GM11168 (cell line): ENCODE data around the gene CNDP1.
"Not testable (repeated sequence)": the region's sequence is repeated elsewhere in the genome, so short reads cannot be mapped to it uniquely, and the experiment has no call there.

Experiments
- in situ Hi-C: fragments of 300-500 bp; cut with MboI; formaldehyde crosslinking; loops from one replicate; pipeline ENCODE4 v1.12.0; 2022; ENCODE audit warnings: low sequenced_read_pairs; ENCODE audit not compliant: unreplicated experiment

Gene CNDP1, protein sequence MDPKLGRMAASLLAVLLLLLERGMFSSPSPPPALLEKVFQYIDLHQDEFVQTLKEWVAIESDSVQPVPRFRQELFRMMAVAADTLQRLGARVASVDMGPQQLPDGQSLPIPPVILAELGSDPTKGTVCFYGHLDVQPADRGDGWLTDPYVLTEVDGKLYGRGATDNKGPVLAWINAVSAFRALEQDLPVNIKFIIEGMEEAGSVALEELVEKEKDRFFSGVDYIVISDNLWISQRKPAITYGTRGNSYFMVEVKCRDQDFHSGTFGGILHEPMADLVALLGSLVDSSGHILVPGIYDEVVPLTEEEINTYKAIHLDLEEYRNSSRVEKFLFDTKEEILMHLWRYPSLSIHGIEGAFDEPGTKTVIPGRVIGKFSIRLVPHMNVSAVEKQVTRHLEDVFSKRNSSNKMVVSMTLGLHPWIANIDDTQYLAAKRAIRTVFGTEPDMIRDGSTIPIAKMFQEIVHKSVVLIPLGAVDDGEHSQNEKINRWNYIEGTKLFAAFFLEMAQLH

DNA sequence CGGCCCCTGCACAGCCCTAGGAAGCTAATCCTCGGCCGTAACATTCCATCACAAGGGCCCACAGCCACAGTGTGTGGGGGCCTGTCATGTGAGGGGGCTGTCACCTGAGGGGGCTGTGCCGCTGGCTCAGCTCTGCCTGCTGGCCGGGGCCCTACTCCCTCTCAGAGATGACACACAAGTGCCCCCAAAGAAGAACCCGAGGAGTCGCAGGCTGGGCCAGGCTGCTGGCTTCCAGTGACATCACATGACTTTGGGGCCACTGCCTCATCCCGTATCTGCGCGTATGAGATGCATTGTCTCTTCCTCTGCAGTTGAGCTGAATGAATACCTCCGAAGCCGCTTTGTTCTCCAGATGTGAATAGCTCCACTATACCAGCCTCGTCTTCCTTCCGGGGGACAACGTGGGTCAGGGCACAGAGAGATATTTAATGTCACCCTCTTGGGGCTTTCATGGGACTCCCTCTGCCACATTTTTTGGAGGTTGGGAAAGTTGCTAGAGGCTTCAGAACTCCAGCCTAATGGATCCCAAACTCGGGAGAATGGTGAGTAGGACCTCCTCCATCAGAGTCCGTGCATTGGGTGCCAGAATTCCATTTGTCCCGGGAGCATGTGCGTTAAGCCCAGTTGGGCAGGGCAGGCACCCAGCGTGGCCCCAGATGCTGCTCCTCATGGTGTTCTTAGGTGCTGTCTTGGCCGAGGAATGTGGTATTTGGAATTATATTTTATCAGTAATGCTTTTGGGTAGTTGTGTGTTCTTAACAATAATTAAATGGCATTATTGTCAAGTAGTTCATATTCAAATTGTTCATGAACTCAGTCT lies at the start of gene CNDP1:
CNDP1 (plus strand) TSS at position 351 of the 820 bp plus-strand sequence; CDS start at position 519, 168 bp downstream.
- in situ Hi-C loops, result no loop called here

DNA sequence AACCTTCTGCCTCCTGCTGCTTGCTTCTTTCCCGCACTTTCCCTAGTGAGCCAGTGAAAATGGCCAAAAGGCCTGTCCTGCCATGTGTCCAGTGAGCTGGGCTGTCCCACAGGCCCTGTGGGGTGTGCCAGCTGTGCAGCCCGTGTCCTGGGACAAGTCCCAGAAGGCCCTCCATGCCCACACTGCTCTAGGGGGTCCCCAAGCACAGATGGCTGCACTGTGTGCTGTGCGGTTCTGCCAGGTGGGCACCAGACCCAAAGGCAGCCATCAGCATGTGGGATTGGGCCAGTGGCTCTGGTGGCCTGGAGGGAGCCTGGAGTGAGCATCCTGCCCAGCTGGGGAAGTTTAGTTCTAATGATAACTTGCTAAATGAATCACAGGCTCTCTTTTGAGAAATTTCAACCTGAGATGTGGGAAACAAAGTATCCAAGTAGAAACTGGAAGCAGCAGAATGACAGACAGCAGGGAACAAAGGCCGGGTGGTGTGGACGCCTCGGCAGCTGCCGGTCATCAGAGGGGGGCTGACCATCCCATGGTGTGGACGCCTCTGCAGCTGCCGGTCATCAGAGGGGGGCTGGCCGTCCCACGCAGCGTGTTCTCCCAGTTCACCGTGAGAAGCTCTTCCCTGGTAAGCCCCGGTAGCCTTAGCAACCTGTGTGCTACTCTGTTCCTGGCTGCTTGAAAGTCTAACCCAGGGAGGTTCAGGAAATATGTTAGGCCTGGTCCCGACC lies 48.0 kb upstream of the CNDP1 start:
- in situ Hi-C loops, result no loop called here

DNA sequence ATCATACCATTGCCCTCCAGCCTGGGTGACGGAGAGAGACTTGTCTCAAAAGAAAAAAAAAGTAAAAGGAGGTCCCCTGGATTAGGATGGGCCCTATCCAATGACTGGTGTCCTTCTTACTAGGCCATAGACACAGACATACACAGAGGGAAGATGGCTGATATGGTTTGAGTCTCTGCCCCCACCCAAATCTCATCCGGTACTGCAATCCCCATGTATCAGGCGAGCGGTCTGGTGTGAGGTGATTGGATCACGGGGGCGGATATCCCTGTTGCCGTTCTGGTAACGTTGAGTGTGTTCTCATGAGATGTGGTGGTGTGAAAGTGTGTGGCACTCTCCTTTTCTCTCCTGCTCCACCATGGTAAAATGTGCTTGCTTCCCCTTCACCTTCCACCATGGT lies 45.9 kb upstream of the CNDP1 start:
- in situ Hi-C loops, result no loop called here

DNA sequence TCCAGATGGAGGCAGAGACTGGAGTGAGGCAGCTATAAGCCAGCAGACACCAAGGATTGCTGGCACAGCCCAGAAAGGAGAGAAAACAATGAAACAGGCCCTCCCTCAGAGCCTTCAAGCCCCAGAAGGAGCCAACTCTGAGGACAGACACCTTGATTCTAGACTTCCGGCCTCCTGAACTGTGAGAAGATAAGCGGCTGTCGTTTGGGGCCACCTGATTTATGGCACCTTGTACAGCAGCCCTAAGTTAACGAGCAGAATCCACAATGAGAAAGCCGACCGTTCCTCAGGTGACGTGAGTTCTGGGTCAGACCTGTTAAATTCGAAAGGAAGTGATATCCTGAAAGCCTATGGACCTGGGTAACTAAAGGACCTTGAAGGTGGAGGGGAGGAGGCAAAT lies 45.4 kb upstream of the CNDP1 start:
- in situ Hi-C loops, result no loop called here

DNA sequence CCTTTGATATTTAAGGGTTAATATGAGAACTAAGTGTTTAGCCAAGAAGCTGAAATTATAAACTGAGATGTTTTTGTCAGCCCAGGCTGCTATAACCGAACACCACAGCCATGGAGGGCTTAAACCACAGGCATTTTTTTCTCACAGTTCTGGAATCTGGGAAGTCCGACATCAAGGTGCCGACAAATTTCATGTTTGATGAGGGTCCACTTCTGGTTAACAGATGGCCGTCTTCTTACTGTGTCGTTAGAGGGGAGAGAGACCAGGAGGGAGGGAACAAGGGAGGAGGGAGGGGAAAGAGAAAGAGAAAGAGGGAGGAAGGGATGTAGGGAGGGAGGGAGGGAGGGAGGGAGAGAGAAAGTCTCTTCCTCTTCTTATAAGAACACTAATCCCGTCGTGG lies 44.6 kb upstream of the CNDP1 start:
- in situ Hi-C loops, result no loop called here

DNA sequence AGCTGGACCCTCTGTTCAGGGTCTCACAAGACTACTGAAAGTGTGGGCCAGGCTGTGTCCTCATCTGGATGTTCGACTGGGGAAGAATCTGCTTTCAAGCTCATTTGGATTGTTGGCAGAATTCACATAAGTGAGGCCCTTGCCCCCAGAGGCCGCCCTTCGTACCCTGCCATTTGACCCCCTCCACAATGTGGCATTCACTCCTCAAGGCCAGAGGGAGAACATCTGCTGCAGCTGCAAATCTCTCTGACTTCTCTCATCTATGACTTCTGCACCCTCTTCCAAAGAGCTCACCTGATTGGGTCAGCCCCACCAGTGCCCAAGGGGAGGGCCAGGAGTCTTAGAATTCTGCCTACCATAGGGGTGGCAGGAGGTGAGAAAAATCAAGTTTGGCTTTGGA lies 42.0 kb upstream of the CNDP1 start:
- in situ Hi-C loops, result no loop called here

DNA sequence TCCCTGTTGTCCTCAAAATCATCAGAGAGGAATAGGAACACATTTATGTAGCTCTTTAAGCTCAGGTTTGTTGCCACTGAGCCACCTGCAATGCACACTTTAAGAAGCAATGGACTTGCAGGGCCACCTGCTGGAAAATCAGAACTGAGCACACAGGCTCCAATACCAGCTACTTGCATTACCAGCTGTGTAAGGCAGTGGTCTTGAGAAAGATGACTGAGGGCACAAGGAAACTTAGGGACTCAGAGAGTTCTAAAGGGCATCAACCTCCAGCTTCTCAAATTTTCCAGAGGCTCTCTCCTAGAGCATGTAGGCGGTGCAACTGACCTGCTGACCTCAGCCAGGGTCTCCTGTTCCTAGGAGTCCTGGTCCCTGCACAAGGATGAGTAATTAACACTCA lies 40.6 kb upstream of the CNDP1 start:
- in situ Hi-C loops, result no loop called here

DNA sequence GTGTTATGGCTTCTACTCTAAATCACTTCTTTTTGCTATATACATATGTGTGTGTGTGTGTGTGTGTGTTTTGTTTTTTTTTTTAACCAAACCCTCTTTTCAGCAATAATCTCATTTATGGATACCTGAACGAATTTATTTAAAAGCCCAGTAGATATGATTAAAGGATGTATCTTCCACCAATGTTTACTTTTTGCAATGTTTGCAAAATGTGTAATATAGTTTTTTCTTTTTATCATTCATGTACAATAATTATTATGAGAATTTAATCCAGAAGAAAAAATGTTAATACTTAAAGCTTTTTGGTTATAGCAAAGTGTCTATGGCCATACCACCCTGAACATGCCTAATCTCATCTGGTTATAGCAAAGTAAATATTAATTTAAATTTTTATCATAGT lies 39.8 kb upstream of the CNDP1 start:
- in situ Hi-C loops, result no loop called here

DNA sequence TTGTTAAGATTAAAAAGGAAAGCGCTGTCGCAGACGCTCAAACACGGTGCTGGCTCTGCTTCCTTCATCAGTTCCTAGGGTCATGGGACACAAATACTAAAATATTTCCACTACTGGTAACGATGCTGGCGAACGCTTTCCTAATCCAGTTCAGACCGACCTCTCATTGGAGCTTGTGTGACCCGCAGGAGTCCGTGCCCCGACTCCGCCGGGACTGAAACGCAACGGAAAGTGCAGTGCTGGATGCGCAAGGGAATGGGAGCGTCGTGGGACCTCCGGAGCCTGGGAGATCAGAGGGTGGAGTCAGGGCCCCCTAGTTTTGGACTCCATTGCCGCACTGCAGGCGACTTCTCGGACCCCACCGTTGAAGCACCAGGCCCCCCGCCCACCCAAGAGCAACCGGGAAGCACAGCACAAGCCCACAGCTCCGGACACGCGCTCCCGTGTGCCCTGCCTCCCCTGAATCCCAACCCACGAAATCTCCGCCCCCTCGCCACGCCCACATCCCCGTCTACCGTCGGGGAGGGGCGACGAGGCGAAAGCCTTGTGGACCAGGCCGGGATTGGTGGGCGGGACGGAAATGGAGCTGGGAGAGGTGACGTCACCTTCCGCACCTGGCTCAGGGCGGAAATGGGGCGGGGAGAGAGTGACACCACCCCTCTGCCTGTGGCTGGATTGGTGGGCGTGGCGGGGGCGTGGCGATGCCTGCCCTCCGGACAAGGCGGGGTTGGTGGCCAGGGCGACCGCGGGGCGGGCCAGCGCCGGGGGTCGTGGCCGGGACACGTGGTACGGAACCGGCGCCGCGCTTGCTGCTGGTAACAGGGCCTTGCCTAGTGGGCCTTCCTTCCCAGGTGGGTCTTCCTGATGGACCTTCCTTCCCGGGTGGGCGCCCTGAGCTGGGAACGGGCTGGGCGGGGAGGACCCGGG lies 38.5 kb upstream of the CNDP1 start, which contains the start of gene CNDP2:
CNDP2 (plus strand) TSS at position 783 of the 927 bp plus-strand sequence. CDS start 3,611 bp downstream, outside the sequence.
- in situ Hi-C loops, result no loop called here

DNA sequence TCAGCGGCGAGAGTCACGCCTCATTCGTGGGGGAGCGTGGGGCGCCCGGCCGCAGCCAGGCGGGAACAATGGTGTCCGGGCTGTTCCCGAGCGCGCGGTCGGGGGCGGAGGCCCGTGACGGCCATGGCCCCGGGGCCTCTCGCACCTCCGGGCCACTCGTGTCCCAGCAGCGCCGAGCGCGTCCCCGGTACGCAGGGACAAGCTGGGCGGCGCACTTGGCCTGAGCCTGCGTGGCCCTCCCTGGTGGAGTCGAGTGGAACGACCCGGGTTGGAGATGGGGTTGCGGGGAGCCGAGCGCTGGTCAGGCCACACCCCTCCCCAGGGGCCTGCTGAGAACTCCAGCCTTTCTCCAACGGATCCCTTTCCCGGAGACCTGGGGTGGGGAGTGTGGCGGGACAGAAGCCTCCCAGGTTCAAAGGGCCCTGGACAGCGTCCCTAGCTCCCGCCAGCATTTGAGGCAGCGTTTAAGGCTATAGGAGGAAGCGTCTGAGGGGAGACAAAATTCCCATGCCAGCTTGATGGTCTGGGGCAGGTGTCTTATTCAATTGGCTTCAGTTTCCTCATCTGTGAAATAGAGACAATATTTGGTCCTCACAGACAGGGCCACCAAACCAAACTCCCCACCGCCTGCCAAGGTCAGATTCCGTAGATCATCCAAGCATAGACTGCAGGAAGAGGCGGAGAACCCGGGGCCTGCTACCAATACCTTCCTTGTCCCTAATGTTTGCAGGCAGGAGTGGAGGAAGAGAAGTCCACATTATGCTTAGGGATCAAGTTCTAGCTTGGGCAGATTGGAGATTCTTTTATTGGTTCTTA lies 37.6 kb upstream of the CNDP1 start:
- in situ Hi-C loops, result no loop called here

DNA sequence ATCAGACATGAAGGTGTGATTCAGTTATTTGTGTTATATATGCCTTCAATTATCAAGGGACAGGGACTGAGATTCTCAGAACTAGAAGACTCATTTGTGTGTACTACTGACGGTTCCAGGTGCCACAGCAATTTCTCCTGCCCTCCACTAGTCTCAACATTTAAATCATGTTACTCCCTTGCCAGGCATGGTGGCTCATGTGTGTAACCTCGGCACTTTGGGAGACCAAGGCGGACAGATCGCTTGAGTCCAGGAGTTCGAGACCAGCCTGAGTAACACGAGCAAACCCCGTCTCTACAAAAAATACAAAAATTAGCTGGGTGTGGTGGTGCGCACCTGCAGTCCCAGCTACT lies 37.0 kb upstream of the CNDP1 start:
- in situ Hi-C loops, result no loop called here

DNA sequence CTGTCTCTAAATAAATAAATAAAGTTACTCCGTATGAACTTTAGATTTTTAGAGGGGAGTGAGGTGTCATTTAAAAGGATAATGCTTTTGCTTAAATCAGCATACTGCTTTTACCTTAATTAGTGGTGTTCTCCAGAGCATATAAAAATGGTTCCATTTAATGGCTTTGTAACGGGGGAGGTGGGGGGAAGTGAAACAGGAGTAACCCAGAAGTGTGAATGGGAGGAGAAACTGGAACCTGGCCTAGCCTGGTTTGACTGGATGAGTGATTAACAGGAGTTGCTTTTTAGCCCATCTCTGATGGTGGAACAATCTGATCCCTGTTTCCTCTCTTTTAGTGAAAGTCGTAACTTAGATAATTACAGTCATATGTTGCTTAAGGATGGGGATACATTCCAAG lies 36.5 kb upstream of the CNDP1 start:
- in situ Hi-C loops, result no loop called here

DNA sequence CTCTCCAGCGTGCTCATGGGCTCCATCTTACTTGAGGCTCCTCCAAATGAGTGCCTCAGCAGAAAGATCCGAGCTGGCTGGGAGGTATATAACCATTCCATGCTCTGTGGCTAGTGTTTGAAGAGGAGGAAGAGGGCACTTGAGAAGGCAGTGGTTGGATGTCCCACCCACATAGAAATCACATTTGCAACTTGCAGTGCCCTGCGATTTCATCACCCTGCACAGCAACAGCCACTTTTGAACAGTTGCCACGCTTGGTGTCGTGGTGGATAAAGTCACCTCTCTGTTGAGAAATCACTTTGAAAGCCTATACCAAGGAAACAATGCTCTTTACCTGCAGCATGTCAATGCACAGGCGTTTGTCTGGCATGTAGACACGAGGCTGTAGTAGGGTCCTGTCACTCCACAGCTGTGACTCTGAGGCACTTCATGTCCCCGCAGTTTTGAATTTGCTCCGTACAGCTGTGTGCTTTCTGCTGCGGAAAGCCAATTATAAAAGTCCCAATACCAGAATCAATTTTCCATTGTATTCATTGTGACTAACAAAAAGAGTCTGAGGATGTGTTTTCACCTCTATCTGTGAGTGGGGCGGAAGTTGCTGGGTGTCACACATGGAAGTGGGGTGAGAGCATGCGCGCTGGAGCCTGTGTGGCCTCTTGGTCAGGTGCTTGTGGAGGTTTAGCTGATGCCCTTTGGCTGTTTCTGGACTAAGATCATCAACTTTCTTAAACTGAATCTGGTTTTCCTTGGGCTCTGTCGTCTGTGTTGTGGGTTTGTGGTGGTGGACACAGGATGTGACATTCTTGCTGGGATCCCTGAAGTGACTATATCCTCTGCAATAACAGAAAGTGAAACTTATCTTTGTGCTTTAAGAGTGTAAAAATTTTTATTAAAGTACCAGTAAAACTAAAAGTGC lies 35.3 kb upstream of the CNDP1 start:
- in situ Hi-C loops, result no loop called here

DNA sequence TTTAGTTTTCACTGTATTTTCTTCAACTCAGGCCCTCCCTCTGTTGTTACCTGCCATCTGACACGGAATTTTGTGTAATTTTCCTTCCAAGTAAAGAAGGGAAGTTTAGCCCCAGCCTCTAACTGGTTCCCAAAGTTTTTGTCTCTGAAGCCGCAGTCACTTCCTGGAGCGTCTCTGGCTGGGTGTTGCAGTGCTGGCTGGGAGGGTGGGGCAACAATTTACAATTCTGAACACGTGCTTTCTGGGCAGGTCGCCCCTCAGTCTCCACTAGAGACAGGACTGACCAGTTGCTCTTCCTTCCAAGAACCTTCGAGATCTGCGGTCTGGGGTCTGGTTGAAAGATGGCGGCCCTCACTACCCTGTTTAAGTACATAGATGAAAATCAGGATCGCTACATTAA lies 34.7 kb upstream of the CNDP1 start:
- in situ Hi-C loops, result no loop called here

DNA sequence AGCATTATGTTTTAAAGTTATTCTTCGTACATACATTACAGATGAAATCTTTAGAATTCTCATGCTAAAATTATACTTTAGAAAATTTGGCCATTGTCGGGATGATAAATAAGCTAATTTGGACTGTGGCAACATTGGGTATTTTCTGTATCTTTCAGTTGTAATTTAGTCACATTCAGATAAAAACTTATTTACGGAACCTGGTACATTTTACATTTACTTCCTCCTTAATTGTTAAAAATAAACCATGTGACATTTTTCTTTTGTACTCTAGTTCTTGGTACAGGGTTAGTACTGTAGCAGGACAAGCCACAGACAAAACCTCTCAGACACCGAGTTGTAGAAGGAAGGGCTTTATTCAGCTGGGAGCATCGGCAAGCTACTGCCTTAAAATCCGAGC lies 33.9 kb upstream of the CNDP1 start:
- in situ Hi-C loops, result no loop called here

DNA sequence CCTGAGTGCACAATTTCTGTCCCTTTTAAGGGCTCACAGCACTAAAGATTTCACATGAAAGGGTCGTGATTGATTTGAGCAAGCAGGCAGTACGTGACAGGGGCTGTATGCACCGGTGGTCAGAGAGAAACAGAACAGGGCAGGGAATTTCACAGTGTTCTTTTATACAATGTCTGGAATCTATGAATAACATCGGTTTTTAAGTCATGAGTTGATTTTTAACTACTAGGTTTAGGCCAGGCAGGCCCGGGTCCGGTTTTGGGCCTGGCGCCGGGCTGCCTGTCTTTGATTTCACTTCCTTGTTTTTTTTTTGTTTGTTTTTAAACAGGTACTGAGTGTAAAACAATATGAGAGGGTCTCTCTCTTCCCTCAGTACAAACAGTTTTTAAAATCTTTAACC lies 33.5 kb upstream of the CNDP1 start:
- in situ Hi-C loops, result not testable (repeated sequence)

DNA sequence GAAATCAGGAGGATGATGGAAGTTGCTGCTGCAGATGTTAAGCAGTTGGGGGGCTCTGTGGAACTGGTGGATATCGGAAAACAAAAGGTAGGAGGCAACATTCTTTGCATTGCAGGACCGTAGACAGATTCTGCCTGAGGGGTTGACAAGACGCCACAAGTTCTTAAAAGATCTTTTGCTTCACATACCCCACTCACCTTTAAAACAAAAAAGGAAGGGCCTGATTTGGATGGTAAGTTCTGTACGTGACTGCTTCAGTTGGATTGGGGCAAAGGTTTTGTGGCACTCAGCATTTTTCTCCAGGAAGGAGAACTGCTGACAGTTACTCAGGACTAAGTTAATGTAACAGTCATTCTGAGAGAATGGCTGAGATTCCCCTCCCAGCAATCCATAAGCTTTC lies 32.9 kb upstream of the CNDP1 start:
- in situ Hi-C loops, result no loop called here

DNA sequence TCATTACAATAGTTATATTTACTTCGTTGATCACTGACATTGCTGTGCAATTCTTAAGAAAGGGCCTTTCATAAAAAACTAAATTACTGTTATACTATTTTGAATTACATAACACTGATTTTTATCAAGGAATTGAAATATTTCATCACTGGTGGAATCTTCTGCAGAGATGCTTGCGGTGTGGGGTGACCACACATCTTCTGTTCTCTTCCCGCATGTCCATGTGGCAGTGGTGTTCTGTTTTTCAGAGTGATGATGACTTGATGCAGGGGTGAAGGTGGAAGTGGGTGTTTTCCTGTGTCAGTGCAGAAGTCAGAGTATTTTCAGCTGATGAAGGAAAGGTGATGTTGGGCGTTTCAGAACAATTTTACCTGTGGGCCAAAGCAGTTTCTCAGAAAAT lies 31.2 kb upstream of the CNDP1 start:
- in situ Hi-C loops, result no loop called here
